Kasumi-1 (cell line): ENCODE results near the gene MAP7.

Source experiments
- DNase-seq, 2 experiments: peaks; one replicate each; lab custom pipeline; 2025; lab: John Stamatoyannopoulos, UW

MAP7 gene

GRCh38 chr6:136304410-136304809 lies 245.8 kb downstream of the MAP7 start:
- DNase-seq: no peak

GRCh38 chr6:136303516-136303915 lies 246.7 kb downstream of the MAP7 start:
- no peak for DNase-seq

- no peak for DNase-seq
Measured at GRCh38 chr6:136294621-136295020, 255.6 kb downstream of the MAP7 start.
